GM12878 (cell line): ENCODE data around the gene COX19. TPM values are rescaled to one million over a fixed set of nuclear protein-coding genes. Genes with fewer than 3 reads are reported as not detected.

Source experiments
- ATF2 ChIP-seq: IDR thresholded peaks from 2 replicates; pipeline ENCODE4 v1.6.1; 2012; ENCODE audit warnings: low read length, inconsistent platforms
- BCL11A ChIP-seq: IDR thresholded peaks from 2 replicates; pipeline ENCODE4 v1.6.1; 2011; ENCODE audit warnings: low read depth, low read length
- BHLHE40 ChIP-seq, 2 experiments: fragments of 450-650 bp in 1 of 2; IDR thresholded peaks; 2 replicates each; pipeline ENCODE4 v1.6.1; 2011 to 2017; ENCODE audit warnings: low read depth in 2 of 2, borderline replicate concordance in 1 of 2, improper control_type of control experiment in 1 of 2, low read length in 1 of 2, mild to moderate bottlenecking in 1 of 2
- BMI1 ChIP-seq: fragments of 450-650 bp; IDR thresholded peaks from 2 replicates; pipeline ENCODE4 v1.6.1; 2016; ENCODE audit warnings: mild to moderate bottlenecking, moderate library complexity, borderline replicate concordance
- CEBPB ChIP-seq, 2 experiments: fragments of 150-350 bp in 1 of 2; IDR thresholded peaks; 2 replicates each; pipeline ENCODE4 v1.6.1; 2012 to 2014; ENCODE audit warnings: low read depth in 2 of 2, low read length in 2 of 2, borderline replicate concordance in 1 of 2, inconsistent platforms in 1 of 2
- CHD4 ChIP-seq: fragments of 200-600 bp; sonication (generic); IDR thresholded peaks from 2 replicates; pipeline ENCODE4 v1.6.1; 2016; ENCODE audit warnings: mild to moderate bottlenecking
- HDGF ChIP-seq: fragments of 450-650 bp; IDR thresholded peaks from 2 replicates; pipeline ENCODE4 v1.6.1; 2016; ENCODE audit warnings: antibody characterized with exemption
- LARP7 ChIP-seq: fragments of 450-650 bp; IDR thresholded peaks from 2 replicates; pipeline ENCODE4 v1.6.1; 2017; ENCODE audit warnings: mild to moderate bottlenecking
- MEF2B ChIP-seq: fragments of 450-650 bp; IDR thresholded peaks from 2 replicates; pipeline ENCODE4 v1.6.1; 2018; ENCODE audit warnings: mild to moderate bottlenecking, moderate library complexity; ENCODE audit not compliant: partially characterized antibody, poor library complexity, severe bottlenecking
- MLLT1 ChIP-seq: fragments of 450-650 bp; IDR thresholded peaks from 2 replicates; pipeline ENCODE4 v1.6.1; 2016; ENCODE audit warnings: mild to moderate bottlenecking
- MTA3 ChIP-seq: IDR thresholded peaks from 2 replicates; pipeline ENCODE4 v1.6.1; 2012; ENCODE audit warnings: low read length, inconsistent platforms, borderline replicate concordance
- MXI1 ChIP-seq: fragments of 150-350 bp; IDR thresholded peaks from 2 replicates; pipeline ENCODE4 v1.6.1; 2011; ENCODE audit warnings: low read depth, mild to moderate bottlenecking, inconsistent platforms, low read length, improper control_type of control experiment
- NFYA ChIP-seq: IDR thresholded peaks from 2 replicates; pipeline ENCODE4 v1.6.1; 2011; ENCODE audit warnings: low read depth, mild to moderate bottlenecking, low read length, improper control_type of control experiment, borderline replicate concordance
- PAX5 ChIP-seq: IDR thresholded peaks from 2 replicates; pipeline ENCODE4 v1.6.1; 2011; ENCODE audit warnings: low read depth, low read length, borderline replicate concordance
- SIN3A ChIP-seq: IDR thresholded peaks from 2 replicates; pipeline ENCODE4 v1.6.1; 2012; ENCODE audit warnings: low read depth, low read length, improper control_type of control experiment
- SPI1 ChIP-seq: IDR thresholded peaks from 2 replicates; pipeline ENCODE4 v1.6.1; 2011; ENCODE audit warnings: low read depth, mild to moderate bottlenecking, low read length, moderate library complexity, borderline replicate concordance; ENCODE audit not compliant: insufficient read depth
- TARDBP ChIP-seq: IDR thresholded peaks from 2 replicates; pipeline ENCODE4 v1.6.1; 2016; ENCODE audit warnings: borderline replicate concordance
- YBX1 ChIP-seq: fragments of 450-650 bp; IDR thresholded peaks from 2 replicates; pipeline ENCODE4 v1.6.1; 2016; ENCODE audit warnings: antibody characterized with exemption
- YY1 ChIP-seq: IDR thresholded peaks from 2 replicates; pipeline ENCODE4 v1.6.1; 2011; ENCODE audit warnings: low read depth, mild to moderate bottlenecking, low read length
- ZNF217 ChIP-seq: fragments of 450-650 bp; IDR thresholded peaks from 2 replicates; pipeline ENCODE4 v1.6.1; 2017; ENCODE audit warnings: antibody characterized with exemption, mild to moderate bottlenecking
- polyA plus RNA-seq, 11 experiments: library from polyadenylated mRNA; depleted of rRNA in 4 of 11; unstranded in 6 of 11; stranded (reverse) in 5 of 11; fragments of >200 nt; fragmentation: Nextera tagmentation in 4 of 11; fragmentation: Illumina TruSeq in 1 of 11; extraction: Ambion mirVana in 4 of 11; extraction: Trizol in 1 of 11; gene quantifications; 1 replicate in 1 of 11; 2 replicates in 10 of 11; pipeline versions ENCODE4 v1.2.1 to v1.2.3, GENCODE V29; 2011 to 2016; ENCODE audit warnings: inconsistent platforms in 2 of 11, missing spikeins in 2 of 11, low read depth in 1 of 11
- total RNA-seq, 4 experiments: library from RNA; depleted of rRNA in 3 of 4; stranded (reverse); fragments of >200 nt in 3 of 4; fragmentation: Illumina TruSeq in 1 of 4; extraction: Trizol in 1 of 4; gene quantifications; 2 replicates each; pipeline versions ENCODE4 v1.2.1 to v1.2.3, GENCODE V29; 2013 to 2021
- TF ChIP-seq, protein P1 (sequence below): IDR thresholded peaks from 2 replicates; pipeline ENCODE4 v1.6.1; 2011; ENCODE audit warnings: borderline replicate concordance, low read depth, mild to moderate bottlenecking, moderate library complexity, low read length; ENCODE audit not compliant: insufficient read depth, poor library complexity, severe bottlenecking
- TF ChIP-seq, protein P2 (sequence below), 3 experiments: IDR thresholded peaks in 2 of 3; conservative IDR thresholded peaks in 1 of 3; 2 replicates each; pipeline ENCODE4 v1.5.1; 2011; ENCODE audit warnings: low read depth in 3 of 3, low read length in 3 of 3, mild to moderate bottlenecking in 3 of 3, control low read depth in 2 of 3, moderate library complexity in 2 of 3, inconsistent platforms in 1 of 3, mixed read lengths in 1 of 3; ENCODE audit not compliant: control insufficient read depth in 2 of 3, insufficient read depth in 1 of 3; ENCODE audit errors: extremely low read depth in 1 of 3
- TF ChIP-seq, protein P3 (sequence below): fragments of 450-650 bp; IDR thresholded peaks from 2 replicates; pipeline ENCODE4 v1.6.1; 2014; ENCODE audit warnings: mild to moderate bottlenecking

COX19 gene
- total and polyA plus RNA-seq, 10 of the 15 experiments (the other 5 are each of a cell fraction or from before 2014, with no cell fraction given): 3.7 to 17.9 (median 10.8) TPM

DNA sequence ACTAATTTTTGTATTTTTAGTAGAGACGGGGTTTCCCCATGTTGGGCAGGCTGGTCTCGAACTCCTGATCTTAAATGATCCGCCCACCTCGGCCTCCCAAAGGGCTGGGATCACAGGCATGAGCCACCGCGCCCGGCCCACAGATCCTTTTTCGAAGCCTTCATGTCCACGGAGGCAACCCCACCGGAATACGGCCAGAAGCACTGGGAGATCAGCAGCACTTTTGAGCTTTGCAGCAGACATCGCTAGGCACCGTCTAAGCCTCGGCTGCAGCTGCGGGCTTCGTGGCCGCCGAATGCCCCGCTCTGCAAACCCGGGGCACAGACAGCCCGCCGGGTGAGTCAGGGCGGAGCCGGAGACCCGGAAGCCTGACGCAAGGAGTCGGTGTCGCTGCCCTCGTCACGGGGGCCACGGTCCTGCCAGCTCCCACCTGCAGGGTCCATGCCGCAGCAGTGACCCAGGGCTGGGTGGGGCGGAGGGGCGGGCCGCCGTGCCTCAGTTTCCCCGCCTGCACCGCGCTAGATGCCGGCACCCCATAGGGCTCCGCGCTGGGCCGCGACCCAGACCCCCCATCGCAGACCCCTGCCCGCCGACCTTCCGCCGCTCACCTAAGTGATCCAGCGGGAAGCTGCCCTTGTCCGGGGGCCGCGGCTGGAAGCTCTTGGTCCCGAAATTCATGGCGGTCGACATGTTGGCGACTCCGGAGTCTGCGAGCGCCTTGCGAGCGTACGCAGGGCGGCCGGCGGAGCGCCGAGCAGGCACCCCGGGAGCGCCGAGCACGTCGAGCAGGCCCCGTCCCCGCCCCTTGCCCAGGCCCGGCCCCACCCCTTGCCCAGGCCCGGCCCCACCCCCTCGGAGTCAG, at the start of gene COX19 (continued):
- TF ChIP-seq CEBPB (IDR thresholded peaks at IDR 0.05; ENCODE audit: borderline replicate concordance in 1 of 2, low read depth in 2 of 2, low read length in 2 of 2): no peak
- TF ChIP-seq, protein P1, sequence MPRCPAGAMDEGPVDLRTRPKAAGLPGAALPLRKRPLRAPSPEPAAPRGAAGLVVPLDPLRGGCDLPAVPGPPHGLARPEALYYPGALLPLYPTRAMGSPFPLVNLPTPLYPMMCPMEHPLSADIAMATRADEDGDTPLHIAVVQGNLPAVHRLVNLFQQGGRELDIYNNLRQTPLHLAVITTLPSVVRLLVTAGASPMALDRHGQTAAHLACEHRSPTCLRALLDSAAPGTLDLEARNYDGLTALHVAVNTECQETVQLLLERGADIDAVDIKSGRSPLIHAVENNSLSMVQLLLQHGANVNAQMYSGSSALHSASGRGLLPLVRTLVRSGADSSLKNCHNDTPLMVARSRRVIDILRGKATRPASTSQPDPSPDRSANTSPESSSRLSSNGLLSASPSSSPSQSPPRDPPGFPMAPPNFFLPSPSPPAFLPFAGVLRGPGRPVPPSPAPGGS: peak; percentile 12
- peak; percentile 60 for TF ChIP-seq MXI1
- no peak for TF ChIP-seq NFYA
- TF ChIP-seq BMI1: no peak
- no peak for TF ChIP-seq LARP7
- TF ChIP-seq YBX1: no peak
- TF ChIP-seq ATF2: no peak
- TF ChIP-seq YY1: peak; percentile 98
- 0 out of 2 replicates have a peak, but pooled peaks have one; percentile 7 for TF ChIP-seq PAX5
- TF ChIP-seq CHD4: no peak
- TF ChIP-seq SIN3A: no peak; the same call in 1 of the 2 replicates
- TF ChIP-seq BHLHE40 (IDR thresholded peaks at IDR 0.05; ENCODE audit: borderline replicate concordance in 1 of 2, low read depth in 2 of 2, low read length in 1 of 2): peak; percentile 50 to 58; a peak in 2 of 4 replicates
- TF ChIP-seq TARDBP: no peak
- TF ChIP-seq HDGF: peak; percentile 59; the same call in 1 of the 2 replicates
- TF ChIP-seq BCL11A: no peak
- no peak for TF ChIP-seq MTA3
- TF ChIP-seq MLLT1: peak; percentile 100
- TF ChIP-seq, protein P2, sequence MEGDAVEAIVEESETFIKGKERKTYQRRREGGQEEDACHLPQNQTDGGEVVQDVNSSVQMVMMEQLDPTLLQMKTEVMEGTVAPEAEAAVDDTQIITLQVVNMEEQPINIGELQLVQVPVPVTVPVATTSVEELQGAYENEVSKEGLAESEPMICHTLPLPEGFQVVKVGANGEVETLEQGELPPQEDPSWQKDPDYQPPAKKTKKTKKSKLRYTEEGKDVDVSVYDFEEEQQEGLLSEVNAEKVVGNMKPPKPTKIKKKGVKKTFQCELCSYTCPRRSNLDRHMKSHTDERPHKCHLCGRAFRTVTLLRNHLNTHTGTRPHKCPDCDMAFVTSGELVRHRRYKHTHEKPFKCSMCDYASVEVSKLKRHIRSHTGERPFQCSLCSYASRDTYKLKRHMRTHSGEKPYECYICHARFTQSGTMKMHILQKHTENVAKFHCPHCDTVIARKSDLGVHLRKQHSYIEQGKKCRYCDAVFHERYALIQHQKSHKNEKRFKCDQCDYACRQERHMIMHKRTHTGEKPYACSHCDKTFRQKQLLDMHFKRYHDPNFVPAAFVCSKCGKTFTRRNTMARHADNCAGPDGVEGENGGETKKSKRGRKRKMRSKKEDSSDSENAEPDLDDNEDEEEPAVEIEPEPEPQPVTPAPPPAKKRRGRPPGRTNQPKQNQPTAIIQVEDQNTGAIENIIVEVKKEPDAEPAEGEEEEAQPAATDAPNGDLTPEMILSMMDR (IDR thresholded peaks at IDR 0.05 in 2 of 3, conservative IDR thresholded peaks at IDR 0.05 in 1 of 3; ENCODE audit: control insufficient read depth in 2 of 3, extremely low read depth in 1 of 3, insufficient read depth in 1 of 3, low read depth in 3 of 3, low read length in 3 of 3): no peak
- TF ChIP-seq, protein P3, sequence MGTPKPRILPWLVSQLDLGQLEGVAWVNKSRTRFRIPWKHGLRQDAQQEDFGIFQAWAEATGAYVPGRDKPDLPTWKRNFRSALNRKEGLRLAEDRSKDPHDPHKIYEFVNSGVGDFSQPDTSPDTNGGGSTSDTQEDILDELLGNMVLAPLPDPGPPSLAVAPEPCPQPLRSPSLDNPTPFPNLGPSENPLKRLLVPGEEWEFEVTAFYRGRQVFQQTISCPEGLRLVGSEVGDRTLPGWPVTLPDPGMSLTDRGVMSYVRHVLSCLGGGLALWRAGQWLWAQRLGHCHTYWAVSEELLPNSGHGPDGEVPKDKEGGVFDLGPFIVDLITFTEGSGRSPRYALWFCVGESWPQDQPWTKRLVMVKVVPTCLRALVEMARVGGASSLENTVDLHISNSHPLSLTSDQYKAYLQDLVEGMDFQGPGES: no peak
- no peak for TF ChIP-seq MEF2B
- TF ChIP-seq ZNF217: no peak
- no peak for TF ChIP-seq SPI1
